Adipocyte (in vitro differentiated cells): ENCODE results near the gene ROBO1.

Source experiments
- DNase-seq: peaks from one replicate; pipeline ENCODE4 v3.0.0-alpha.2; 2015; ENCODE audit warnings: low read depth
- H3K27me3 ChIP-seq: replicated peaks from 2 replicates; pipeline ENCODE4 v1.7.0; 2013; ENCODE audit warnings: mild to moderate bottlenecking, low read length, moderate library complexity; ENCODE audit not compliant: control insufficient read depth, insufficient read depth
- H3K36me3 ChIP-seq: 2 replicates; pipeline ENCODE4 v1.7.0; 2013; ENCODE audit warnings: low read length, mild to moderate bottlenecking, moderate library complexity; ENCODE audit not compliant: control insufficient read depth, insufficient read depth, severe bottlenecking
- H3K4me1 ChIP-seq: 2 replicates; pipeline ENCODE4 v1.7.0; 2013; ENCODE audit warnings: mild to moderate bottlenecking, low read length, moderate library complexity; ENCODE audit not compliant: control insufficient read depth, insufficient read depth
- H3K4me3 ChIP-seq: 2 replicates; pipeline ENCODE4 v1.7.0; 2013; ENCODE audit warnings: mild to moderate bottlenecking, low read length, moderate library complexity
- H3K9ac ChIP-seq: 2 replicates; pipeline ENCODE4 v1.7.0; 2013; ENCODE audit warnings: mild to moderate bottlenecking, low read length, moderate library complexity
- H3K9me3 ChIP-seq: 2 replicates; pipeline ENCODE4 v1.7.0; 2013; ENCODE audit warnings: mild to moderate bottlenecking, low read length, moderate library complexity; ENCODE audit not compliant: control insufficient read depth

Gene ROBO1

DNA sequence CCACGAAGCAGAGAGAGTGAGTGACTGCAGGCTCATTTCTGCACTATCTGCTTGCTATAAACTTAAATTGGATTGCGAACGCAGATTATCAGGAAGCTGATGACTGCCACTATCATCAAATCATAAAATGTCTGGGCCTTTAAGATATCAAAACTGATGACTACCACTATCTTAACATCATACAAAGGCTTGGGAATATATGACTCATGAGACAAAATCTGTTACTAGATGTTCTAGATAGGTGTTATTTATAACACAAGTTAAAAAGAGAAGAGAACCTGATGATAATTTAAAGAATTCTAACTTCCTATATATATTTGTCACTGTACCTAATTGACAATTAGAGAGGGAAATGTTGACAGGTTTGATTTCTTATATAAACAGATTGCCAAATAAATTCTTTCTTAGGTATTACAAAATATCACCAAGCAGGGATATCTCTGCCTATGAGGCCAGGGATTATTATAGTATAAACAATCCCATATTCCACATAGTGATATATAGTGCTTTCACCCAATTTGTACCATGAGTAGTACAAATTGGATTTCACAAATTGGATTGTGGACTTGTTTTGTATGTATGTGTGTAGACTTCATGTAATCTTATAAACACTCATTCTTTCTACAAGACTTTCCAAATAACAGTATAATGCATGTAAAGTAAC is 1157.2 kb downstream of the ROBO1 start:
- Histone ChIP-seq H3K9me3 (no peaks in the 10 kb centered on the region), H3K27me3 (no peaks in the 10 kb centered on the region), H3K36me3 (peaks cover 11% of the 10 kb centered on the region), H3K9ac (no peak overlapping the region), H3K4me3 (no peak overlapping the region), H3K4me1 (peaks cover 5% of the 10 kb centered on the region)
- DNase-seq: peak; percentile 38

DNA sequence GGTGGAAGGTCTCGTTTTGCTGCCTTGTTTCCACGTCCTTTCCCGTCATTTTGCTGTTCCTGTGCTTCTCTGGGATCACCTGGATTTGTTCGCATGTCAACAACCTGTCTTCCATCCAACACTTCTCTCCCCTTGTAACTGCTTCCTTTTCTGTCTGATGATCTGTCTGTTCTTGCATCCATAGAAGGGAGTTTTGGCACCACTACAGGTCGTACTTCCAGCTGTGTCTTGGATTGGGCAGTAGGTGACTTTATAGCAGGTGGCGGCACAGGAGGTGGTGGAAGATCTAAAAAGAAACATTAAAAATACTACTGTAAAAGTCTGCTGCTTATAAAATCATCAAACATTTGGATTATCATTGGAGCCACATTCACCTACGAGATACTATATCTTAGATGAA is 1161.0 kb downstream of the ROBO1 start:
- no peak for DNase-seq
- Histone ChIP-seq H3K4me1 (peaks cover 9% of the 10 kb centered on the region), H3K27me3 (no peaks in the 10 kb centered on the region), H3K9me3 (no peaks in the 10 kb centered on the region), H3K4me3 (no peak overlapping the region), H3K36me3 (no peaks in the 10 kb centered on the region), H3K9ac (no peak overlapping the region)

DNA sequence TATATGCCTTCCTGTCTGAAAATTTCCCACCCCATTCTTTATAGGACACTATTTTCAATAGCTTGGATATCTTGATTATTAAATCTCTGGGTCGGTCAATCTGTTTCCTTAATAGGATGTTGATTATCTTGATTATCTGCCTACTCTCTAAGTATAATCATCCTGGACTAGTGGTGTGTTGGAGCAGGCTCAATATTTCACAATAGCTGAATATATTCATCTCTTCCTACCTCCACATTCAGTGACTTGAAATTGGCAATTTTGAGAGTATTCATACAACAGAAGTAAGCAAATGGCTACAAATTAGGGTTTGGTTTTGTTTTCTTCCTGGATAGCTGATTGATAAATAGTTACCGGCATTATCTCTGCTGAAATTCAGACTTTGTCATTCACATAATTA is 1162.6 kb downstream of the ROBO1 start:
- DNase-seq: no peak
- Histone ChIP-seq H3K36me3 (no peaks in the 10 kb centered on the region), H3K4me1 (peaks cover 4% of the 10 kb centered on the region), H3K9me3 (no peaks in the 10 kb centered on the region), H3K4me3 (no peak overlapping the region), H3K27me3 (no peaks in the 10 kb centered on the region), H3K9ac (no peak overlapping the region)

DNA sequence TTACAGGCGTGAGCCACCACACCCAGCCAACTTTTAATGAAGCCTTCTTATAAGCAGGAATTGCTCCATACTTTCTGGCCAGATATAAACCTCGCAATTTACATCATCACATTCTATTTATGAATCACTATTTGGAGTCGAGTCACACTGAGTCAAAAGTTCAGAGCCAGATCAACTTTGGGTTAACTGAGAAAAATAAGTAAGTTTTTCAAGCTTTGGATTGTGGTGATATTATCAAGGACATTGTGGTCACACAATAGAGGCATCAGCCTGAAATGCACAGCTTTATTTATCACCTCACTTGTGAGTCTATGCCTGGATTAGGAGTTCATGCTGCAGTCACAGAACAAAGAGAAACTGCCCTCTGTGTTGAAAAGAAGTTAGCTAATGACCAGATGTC is 1163.5 kb downstream of the ROBO1 start:
- Histone ChIP-seq H3K27me3 (no peaks in the 10 kb centered on the region), H3K4me3 (no peak overlapping the region), H3K4me1 (peaks cover 4% of the 10 kb centered on the region), H3K9ac (no peak overlapping the region), H3K36me3 (no peaks in the 10 kb centered on the region), H3K9me3 (no peaks in the 10 kb centered on the region)
- DNase-seq: peak; percentile 59

DNA sequence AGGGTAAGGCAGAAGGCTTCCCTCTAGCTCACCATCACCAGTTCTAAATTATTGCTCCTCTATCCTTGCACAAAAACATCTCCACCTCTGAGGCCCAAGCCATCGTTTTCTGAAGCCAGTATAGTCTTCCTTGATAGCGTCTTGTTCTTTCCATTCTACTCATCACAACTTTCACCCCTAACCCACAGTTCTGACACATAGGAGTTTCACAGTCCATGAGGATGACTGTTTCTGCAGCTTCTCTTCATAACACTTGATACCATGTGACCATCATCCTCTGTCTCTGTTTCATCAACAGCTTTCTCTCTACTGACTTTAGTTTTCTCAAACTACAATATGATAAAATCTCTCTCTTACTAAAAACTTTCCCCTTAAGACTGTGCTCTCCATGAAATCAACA is 1166.5 kb downstream of the ROBO1 start:
- no peak for DNase-seq
- Histone ChIP-seq H3K4me1 (peaks cover 4% of the 10 kb centered on the region), H3K36me3 (no peaks in the 10 kb centered on the region), H3K9ac (no peak overlapping the region), H3K4me3 (no peak overlapping the region), H3K9me3 (no peaks in the 10 kb centered on the region), H3K27me3 (no peaks in the 10 kb centered on the region)

DNA sequence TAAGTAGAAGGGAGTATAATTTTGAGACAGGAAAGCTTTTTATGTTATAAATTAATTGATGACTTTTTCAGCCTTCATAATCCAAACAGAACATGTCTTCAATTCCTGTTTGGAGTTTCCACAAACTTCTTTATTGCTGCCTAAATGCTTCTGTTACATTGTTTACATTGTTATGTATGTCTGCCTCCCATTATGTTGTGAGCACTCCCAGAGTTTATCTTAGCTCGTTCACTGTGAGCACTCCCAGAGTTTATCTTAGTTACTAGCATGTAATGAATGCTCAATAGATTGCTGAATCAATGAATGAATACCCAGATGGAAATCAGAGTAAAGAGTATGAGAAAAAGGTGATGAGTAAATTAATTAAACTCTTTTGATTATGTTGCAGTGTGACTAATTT is 1178.0 kb downstream of the ROBO1 start:
- Histone ChIP-seq H3K36me3 (no peaks in the 10 kb centered on the region), H3K9ac (no peak overlapping the region), H3K4me1 (no peaks in the 10 kb centered on the region), H3K9me3 (no peaks in the 10 kb centered on the region), H3K4me3 (no peak overlapping the region), H3K27me3 (no peaks in the 10 kb centered on the region)
- DNase-seq: no peak

DNA sequence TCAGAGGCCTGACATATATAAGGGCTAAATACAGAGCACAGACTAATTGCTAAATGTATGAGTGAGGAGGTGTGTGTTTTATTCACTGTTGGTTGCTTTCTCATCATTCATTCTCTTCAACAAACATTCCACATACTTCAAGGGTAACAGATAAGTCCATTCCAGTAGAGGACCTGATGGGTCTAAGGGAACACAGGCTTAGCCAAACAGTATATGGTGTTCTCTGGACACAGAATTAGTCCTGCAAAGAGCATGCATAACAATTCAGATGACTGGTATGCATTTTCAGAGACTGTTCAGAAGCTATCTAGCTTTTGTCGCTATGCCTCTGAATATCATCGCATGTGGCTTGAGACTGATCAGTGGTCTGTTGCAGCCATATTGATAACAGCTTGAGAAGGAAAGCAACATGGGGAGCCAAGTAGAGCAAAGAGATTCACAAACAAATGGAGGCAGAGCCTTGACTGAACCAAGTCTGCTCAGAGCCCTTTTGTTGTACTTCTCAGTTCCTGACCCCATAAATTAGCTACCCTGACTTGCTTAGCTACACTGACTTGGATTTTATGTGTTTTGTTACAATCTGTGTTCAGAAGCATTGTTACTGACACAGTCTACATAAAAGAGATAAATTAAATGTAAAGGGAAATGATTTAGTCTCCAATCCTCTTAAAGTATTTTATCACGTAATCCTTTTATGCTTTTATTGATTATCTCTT is 1178.7 kb downstream of the ROBO1 start:
- H3K27me3 ChIP-seq: no peaks in the 10 kb centered on the region
- no peak for DNase-seq
- no peak overlapping the region for H3K4me3 ChIP-seq
- H3K9ac ChIP-seq: no peak overlapping the region
- no peaks in the 10 kb centered on the region for H3K4me1 ChIP-seq
- H3K9me3 ChIP-seq: no peaks in the 10 kb centered on the region
- H3K36me3 ChIP-seq: no peaks in the 10 kb centered on the region

GRCh38 chr3:78580681-78581080 is 1187.1 kb downstream of the ROBO1 start:
- no peak overlapping the region for H3K4me3 ChIP-seq
- H3K9me3 ChIP-seq: no peaks in the 10 kb centered on the region
- no peak overlapping the region for H3K9ac ChIP-seq
- no peaks in the 10 kb centered on the region for H3K27me3 ChIP-seq
- H3K36me3 ChIP-seq: no peaks in the 10 kb centered on the region
- DNase-seq: peak; percentile 53
- no peaks in the 10 kb centered on the region for H3K4me1 ChIP-seq

DNA sequence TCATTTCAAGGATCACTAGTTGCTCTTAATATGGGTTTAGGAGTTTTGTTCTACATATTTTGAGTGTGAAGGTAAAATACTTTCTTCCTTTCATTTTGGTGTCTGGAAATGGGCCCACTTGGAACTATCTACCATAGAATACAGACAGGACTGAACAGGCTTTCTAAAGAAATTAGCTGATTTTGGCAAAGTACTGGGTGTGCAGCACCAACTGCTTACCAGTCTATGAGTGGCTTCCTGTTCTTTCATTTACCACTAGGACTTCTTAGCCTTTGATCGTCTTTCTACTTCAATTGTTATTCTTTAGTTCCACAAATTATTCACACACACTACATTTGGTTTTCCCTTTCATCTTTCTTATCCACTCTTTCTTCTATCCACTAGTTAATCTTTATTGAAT is 1196.3 kb downstream of the ROBO1 start:
- Histone ChIP-seq H3K4me1 (no peaks in the 10 kb centered on the region), H3K36me3 (no peaks in the 10 kb centered on the region), H3K4me3 (no peak overlapping the region)

GRCh38 chr3:78570496-78570895 is 1197.3 kb downstream of the ROBO1 start:
- no peak for DNase-seq
- H3K4me3 ChIP-seq: no peak overlapping the region
- H3K9me3 ChIP-seq: no peaks in the 10 kb centered on the region
- H3K4me1 ChIP-seq: no peaks in the 10 kb centered on the region
- H3K36me3 ChIP-seq: no peaks in the 10 kb centered on the region
- no peak overlapping the region for H3K9ac ChIP-seq
- no peaks in the 10 kb centered on the region for H3K27me3 ChIP-seq

More for the DNA sequence above, 1196.3 kb downstream of the ROBO1 start:
- H3K9ac ChIP-seq: no peak overlapping the region
- DNase-seq: no peak
- H3K9me3 ChIP-seq: no peaks in the 10 kb centered on the region
- H3K27me3 ChIP-seq: no peaks in the 10 kb centered on the region

DNA sequence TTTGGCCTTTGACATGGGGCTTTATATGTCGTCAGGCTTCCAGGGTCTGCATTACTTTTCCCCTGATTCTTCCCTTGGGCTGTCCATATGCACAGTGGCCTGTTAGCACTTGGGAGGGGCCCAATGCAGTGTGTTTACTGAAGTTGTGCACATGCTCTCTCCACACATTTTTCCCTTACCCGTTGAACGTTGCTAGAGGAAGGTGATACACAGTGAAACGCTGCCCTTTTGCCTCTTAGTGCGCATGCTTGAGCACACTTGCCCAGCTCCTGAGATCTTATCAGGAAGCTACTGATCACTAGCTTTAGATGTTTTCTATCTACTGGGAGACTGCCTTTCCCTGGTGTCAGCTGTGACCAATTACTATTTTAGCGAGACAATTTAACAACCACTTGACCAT is 1198.0 kb downstream of the ROBO1 start:
- DNase-seq: no peak

More for the DNA sequence above, 1198.0 kb downstream of the ROBO1 start:
- H3K27me3 ChIP-seq: no peaks in the 10 kb centered on the region
- H3K4me3 ChIP-seq: no peak overlapping the region
- no peaks in the 10 kb centered on the region for H3K4me1 ChIP-seq
- H3K9ac ChIP-seq: no peak overlapping the region
- H3K36me3 ChIP-seq: no peaks in the 10 kb centered on the region
- H3K9me3 ChIP-seq: peaks cover 2% of the 10 kb centered on the region
